ENCODE measurements around the gene ARFRP1.
A peak's percentile ranks its signal among the peaks of the same experiment; 100 is the strongest.

Gene ARFRP1

GRCh38 chr20:63738687-63739129 is 30.9 kb upstream of the ARFRP1 start:
- TF ChIP-seq CTCF (IDR thresholded peaks at IDR 0.05; ENCODE audit: extremely low read depth, missing control alignments) = no peak
- peak; percentile 56 for DNase-seq (ENCODE audit: low spot score)

GRCh38 chr20:63737945-63738686 is 30.3 kb upstream of the ARFRP1 start:
- TF ChIP-seq CTCF (IDR thresholded peaks at IDR 0.05; ENCODE audit: extremely low read depth, missing control alignments) = no peak
- peak; percentile 79 for DNase-seq (ENCODE audit: low spot score)

GRCh38 chr20:63737695-63737944 is 29.8 kb upstream of the ARFRP1 start:
- TF ChIP-seq CTCF (IDR thresholded peaks at IDR 0.05; ENCODE audit: extremely low read depth, missing control alignments) = no peak

GRCh38 chr20:63736893-63737694 is 29.3 kb upstream of the ARFRP1 start:
- TF ChIP-seq CTCF (IDR thresholded peaks at IDR 0.05; ENCODE audit: extremely low read depth, missing control alignments) = no peak
- peak; percentile 66 for DNase-seq (ENCODE audit: low spot score)

More at GRCh38 chr20:63737695-63737944, 29.8 kb upstream of the ARFRP1 start:
- DNase-seq (ENCODE audit: low spot score) = no peak

GRCh38 chr20:63735859-63736718 is 28.3 kb upstream of the ARFRP1 start, which contains the start of gene LIME1:
TSS of gene LIME1 (plus strand) at chr20:63736664. CDS start at chr20:63737550, 886 bp downstream.
- peak; percentile 76 for DNase-seq (ENCODE audit: low spot score)
- no peak for TF ChIP-seq CTCF (IDR thresholded peaks at IDR 0.05; ENCODE audit: extremely low read depth, missing control alignments)

- no peak for TF ChIP-seq CTCF (IDR thresholded peaks at IDR 0.05; ENCODE audit: extremely low read depth, missing control alignments)
- no peak for DNase-seq (ENCODE audit: low spot score)
Observed at GRCh38 chr20:63734946-63735858, 27.4 kb upstream of the ARFRP1 start.
